ENCODE data around the gene LNP1. TPM values are rescaled to one million over a fixed set of nuclear protein-coding genes. Genes with fewer than 3 reads are reported as not detected.

LNP1 gene
- total RNA-seq, 2 experiments from 2014 or later, result 8.9 to 12.7 TPM

DNA sequence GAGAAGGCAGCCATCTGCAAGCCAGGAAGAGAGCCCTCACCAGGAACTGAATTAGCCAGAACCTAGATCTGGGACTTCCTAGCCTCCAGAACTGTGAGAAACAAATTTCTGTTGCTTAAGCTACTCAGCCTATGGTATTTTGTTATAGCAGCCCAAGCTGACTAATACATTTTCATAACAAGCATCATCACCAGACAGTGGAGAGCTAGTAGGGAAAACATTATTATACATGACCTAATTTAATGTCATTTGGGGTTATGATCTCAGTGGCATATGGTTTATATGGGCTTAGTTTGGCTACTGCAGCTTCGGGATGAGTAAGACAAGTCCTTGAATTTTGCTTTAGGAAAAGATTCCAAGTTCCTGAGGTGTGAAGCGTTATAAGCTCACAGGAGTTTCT is 35.6 kb downstream of the LNP1 start:
- no peaks in the 10 kb centered on the region for H4K20me1 ChIP-seq (ENCODE audit: insufficient read depth, low read length)
- no peak overlapping the region for H3K4me3 ChIP-seq (ENCODE audit: low read depth, low read length, poor library complexity, severe bottlenecking)
- H3K4me1 ChIP-seq (ENCODE audit: insufficient read depth, low read length, poor library complexity, severe bottlenecking), result no peaks in the 10 kb centered on the region
- POLR2A ChIA-PET, result interaction anchor here (2.1 kb wide), 1 partner anchor 10 kb away, joined by 6 read pairs; no protein-coding TSS in a partner anchor
- no peak for DNase-seq (ENCODE audit: low spot score)
- H3K79me2 ChIP-seq (ENCODE audit: insufficient read depth, low read depth, low read length), result no peaks in the 10 kb centered on the region
- intact Hi-C loops (cut with micrococcal nuclease; ENCODE audit: unreplicated experiment), result no loop called here
- H3K4me2 ChIP-seq (ENCODE audit: low read length), result no peak overlapping the region
- H3K9me2 ChIP-seq (ENCODE audit: insufficient read depth, low read length), result no peaks in the 10 kb centered on the region
- BruUV-seq (replicated peaks), result no TSS peak
- no peak overlapping the region for H3K27ac ChIP-seq (ENCODE audit: low read depth, low read length, poor library complexity, severe bottlenecking)
- CTCF ChIA-PET (ENCODE audit: unreplicated experiment), result no interaction called here
- H3K36me3 ChIP-seq (ENCODE audit: insufficient read depth, low read length), result no peaks in the 10 kb centered on the region
- no peak overlapping the region for H2AFZ ChIP-seq (ENCODE audit: low read length)
- TF ChIP-seq, protein P1, sequence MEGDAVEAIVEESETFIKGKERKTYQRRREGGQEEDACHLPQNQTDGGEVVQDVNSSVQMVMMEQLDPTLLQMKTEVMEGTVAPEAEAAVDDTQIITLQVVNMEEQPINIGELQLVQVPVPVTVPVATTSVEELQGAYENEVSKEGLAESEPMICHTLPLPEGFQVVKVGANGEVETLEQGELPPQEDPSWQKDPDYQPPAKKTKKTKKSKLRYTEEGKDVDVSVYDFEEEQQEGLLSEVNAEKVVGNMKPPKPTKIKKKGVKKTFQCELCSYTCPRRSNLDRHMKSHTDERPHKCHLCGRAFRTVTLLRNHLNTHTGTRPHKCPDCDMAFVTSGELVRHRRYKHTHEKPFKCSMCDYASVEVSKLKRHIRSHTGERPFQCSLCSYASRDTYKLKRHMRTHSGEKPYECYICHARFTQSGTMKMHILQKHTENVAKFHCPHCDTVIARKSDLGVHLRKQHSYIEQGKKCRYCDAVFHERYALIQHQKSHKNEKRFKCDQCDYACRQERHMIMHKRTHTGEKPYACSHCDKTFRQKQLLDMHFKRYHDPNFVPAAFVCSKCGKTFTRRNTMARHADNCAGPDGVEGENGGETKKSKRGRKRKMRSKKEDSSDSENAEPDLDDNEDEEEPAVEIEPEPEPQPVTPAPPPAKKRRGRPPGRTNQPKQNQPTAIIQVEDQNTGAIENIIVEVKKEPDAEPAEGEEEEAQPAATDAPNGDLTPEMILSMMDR (conservative IDR thresholded peaks at IDR 0.05; ENCODE audit: low read length), result no peak
- no peak for TF ChIP-seq EZH2phosphoT487 (IDR thresholded peaks at IDR 0.05; ENCODE audit: borderline replicate concordance, low read depth, low read length)
- no peaks in the 10 kb centered on the region for H3K9me3 ChIP-seq (ENCODE audit: low read length)

DNA sequence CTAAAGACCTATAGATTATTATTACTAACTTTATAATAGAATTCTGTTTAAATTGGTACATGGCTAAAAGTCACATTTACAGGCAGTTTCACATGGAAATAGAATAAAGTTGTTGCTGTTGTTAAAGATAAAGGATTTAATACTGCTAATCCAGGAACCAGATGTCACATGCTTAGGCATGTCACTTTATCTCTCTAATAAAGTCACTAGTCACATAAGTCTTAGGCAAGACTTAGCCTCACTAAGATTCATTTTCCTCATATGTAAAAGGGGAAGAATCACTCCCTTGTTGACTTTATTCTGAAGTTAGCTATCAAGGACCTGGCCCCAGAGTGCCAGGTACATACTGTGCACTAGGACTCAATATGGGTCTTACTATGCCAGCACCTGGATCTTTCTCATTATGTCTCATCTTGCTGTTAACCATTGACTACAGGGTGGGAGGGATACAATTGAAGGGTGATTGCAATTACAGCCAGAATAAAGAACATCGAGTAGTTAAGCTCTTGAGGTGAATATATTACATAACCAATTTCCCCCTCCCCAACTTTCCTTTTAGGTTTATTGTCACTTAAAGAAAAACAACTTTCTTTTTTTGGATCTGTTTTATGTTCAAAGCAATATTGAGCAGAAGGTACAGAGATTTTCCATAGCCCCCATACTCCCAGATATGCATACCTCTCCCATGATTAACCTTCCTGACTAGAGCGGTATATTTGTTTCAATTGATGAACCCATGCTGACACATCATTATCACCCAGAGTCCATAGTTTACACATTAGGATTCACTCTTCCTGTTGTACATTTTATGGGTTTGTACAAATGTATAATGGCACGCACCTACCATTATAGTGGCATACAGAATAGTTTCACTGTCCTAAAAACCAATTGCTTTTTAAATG is 36.6 kb downstream of the LNP1 start:
- Histone ChIP-seq H3K4me1 (ENCODE audit: insufficient read depth, low read length, poor library complexity, severe bottlenecking) (no peaks in the 10 kb centered on the region), H3K79me2 (ENCODE audit: insufficient read depth, low read depth, low read length) (no peaks in the 10 kb centered on the region), H3K4me2 (ENCODE audit: low read length) (no peak overlapping the region), H2AFZ (ENCODE audit: low read length) (no peak overlapping the region), H3K9me3 (ENCODE audit: low read length) (no peaks in the 10 kb centered on the region), H3K4me3 (ENCODE audit: low read depth, low read length, poor library complexity, severe bottlenecking) (no peak overlapping the region), H3K9me2 (ENCODE audit: insufficient read depth, low read length) (no peaks in the 10 kb centered on the region), H3K27ac (ENCODE audit: low read depth, low read length, poor library complexity, severe bottlenecking) (no peak overlapping the region), H4K20me1 (ENCODE audit: insufficient read depth, low read length) (no peaks in the 10 kb centered on the region), H3K36me3 (ENCODE audit: insufficient read depth, low read length) (no peaks in the 10 kb centered on the region)
- ChIA-PET POLR2A (interaction anchor here (2.1 kb wide), 1 partner anchor 11 kb away, joined by 6 read pairs; no protein-coding TSS in a partner anchor), CTCF (ENCODE audit: unreplicated experiment) (no interaction called here)
- DNase-seq (ENCODE audit: low spot score), result no peak
- BruUV-seq (replicated peaks), result no TSS peak
- TF ChIP-seq, protein P1 (conservative IDR thresholded peaks at IDR 0.05; ENCODE audit: low read length), result no peak
- TF ChIP-seq EZH2phosphoT487 (IDR thresholded peaks at IDR 0.05; ENCODE audit: borderline replicate concordance, low read depth, low read length), result no peak
- intact Hi-C loops (cut with micrococcal nuclease; ENCODE audit: unreplicated experiment), result no loop called here

DNA sequence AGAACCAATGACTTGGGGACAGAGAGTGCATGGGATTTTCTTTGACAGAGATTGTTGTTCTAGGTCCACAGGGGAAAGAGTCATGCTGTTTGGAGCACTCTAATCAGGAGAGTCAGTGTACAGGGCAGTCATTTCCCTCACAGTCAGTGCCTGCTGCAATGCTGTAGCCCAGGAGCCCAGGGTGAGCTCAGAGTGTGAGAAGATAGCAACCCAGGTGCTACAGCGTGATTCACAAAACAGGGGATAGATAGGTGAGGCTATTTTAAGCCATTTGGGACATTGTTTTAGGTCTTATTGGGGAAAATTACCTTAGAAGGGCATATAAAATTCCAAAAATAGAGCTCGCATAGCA is 37.3 kb downstream of the LNP1 start:
- H3K4me1 ChIP-seq (ENCODE audit: insufficient read depth, low read length, poor library complexity, severe bottlenecking), result no peaks in the 10 kb centered on the region
- CTCF ChIA-PET (ENCODE audit: unreplicated experiment), result interaction anchor here (0.6 kb wide), 1 partner anchor 1034 kb away, joined by 3 read pairs; no protein-coding TSS in a partner anchor
- BruUV-seq (replicated peaks), result no TSS peak
- H2AFZ ChIP-seq (ENCODE audit: low read length), result no peak overlapping the region
- no peak overlapping the region for H3K4me3 ChIP-seq (ENCODE audit: low read depth, low read length, poor library complexity, severe bottlenecking)
- intact Hi-C loops (cut with micrococcal nuclease; ENCODE audit: unreplicated experiment), result no loop called here
- H3K79me2 ChIP-seq (ENCODE audit: insufficient read depth, low read depth, low read length), result no peaks in the 10 kb centered on the region
- TF ChIP-seq, protein P1 (conservative IDR thresholded peaks at IDR 0.05; ENCODE audit: low read length), result no peak
- no peak for TF ChIP-seq EZH2phosphoT487 (IDR thresholded peaks at IDR 0.05; ENCODE audit: borderline replicate concordance, low read depth, low read length)
- H3K9me3 ChIP-seq (ENCODE audit: low read length), result peaks cover 3% of the 10 kb centered on the region; the same call in 1 of the 2 replicates
- H3K36me3 ChIP-seq (ENCODE audit: insufficient read depth, low read length), result no peaks in the 10 kb centered on the region
- POLR2A ChIA-PET, result interaction anchor here (0.7 to 2.1 kb wide), 6 partner anchors 10 to 19 kb away, joined by 3 to 8 read pairs (median 4); no protein-coding TSS in a partner anchor
- no peak overlapping the region for H3K4me2 ChIP-seq (ENCODE audit: low read length)
- H4K20me1 ChIP-seq (ENCODE audit: insufficient read depth, low read length), result no peaks in the 10 kb centered on the region
- no peak overlapping the region for H3K27ac ChIP-seq (ENCODE audit: low read depth, low read length, poor library complexity, severe bottlenecking)
- H3K9me2 ChIP-seq (ENCODE audit: insufficient read depth, low read length), result no peaks in the 10 kb centered on the region
- DNase-seq (ENCODE audit: low spot score), result no peak

Data from OCI-LY7 (cell line).